ENCODE measurements around the gene RSPH3. TPM values are rescaled to one million over a fixed set of nuclear protein-coding genes. Genes with fewer than 3 reads are reported as not detected.

Gene RSPH3
- polyA plus RNA-seq, 1 donor from 2014 or later = 3.5 TPM

- peak overlapping the region; percentile 96 for H2AFZ ChIP-seq (ENCODE audit: low read depth, low read length)
- no peaks in the 10 kb centered on the region for H3K36me3 ChIP-seq (ENCODE audit: insufficient read depth, low read length)
- no peaks in the 10 kb centered on the region for H3F3A ChIP-seq (ENCODE audit: insufficient read depth, low read length, poor library complexity, severe bottlenecking)
- TF ChIP-seq, protein P1, sequence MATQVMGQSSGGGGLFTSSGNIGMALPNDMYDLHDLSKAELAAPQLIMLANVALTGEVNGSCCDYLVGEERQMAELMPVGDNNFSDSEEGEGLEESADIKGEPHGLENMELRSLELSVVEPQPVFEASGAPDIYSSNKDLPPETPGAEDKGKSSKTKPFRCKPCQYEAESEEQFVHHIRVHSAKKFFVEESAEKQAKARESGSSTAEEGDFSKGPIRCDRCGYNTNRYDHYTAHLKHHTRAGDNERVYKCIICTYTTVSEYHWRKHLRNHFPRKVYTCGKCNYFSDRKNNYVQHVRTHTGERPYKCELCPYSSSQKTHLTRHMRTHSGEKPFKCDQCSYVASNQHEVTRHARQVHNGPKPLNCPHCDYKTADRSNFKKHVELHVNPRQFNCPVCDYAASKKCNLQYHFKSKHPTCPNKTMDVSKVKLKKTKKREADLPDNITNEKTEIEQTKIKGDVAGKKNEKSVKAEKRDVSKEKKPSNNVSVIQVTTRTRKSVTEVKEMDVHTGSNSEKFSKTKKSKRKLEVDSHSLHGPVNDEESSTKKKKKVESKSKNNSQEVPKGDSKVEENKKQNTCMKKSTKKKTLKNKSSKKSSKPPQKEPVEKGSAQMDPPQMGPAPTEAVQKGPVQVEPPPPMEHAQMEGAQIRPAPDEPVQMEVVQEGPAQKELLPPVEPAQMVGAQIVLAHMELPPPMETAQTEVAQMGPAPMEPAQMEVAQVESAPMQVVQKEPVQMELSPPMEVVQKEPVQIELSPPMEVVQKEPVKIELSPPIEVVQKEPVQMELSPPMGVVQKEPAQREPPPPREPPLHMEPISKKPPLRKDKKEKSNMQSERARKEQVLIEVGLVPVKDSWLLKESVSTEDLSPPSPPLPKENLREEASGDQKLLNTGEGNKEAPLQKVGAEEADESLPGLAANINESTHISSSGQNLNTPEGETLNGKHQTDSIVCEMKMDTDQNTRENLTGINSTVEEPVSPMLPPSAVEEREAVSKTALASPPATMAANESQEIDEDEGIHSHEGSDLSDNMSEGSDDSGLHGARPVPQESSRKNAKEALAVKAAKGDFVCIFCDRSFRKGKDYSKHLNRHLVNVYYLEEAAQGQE (IDR thresholded peaks at IDR 0.05; ENCODE audit: borderline replicate concordance) = no peak
- TF ChIP-seq TAF1 (IDR thresholded peaks at IDR 0.05; ENCODE audit: low read depth) = no peak
- TF ChIP-seq RAD21 (conservative IDR thresholded peaks at IDR 0.05) = no peak
- TF ChIP-seq, protein P2, sequence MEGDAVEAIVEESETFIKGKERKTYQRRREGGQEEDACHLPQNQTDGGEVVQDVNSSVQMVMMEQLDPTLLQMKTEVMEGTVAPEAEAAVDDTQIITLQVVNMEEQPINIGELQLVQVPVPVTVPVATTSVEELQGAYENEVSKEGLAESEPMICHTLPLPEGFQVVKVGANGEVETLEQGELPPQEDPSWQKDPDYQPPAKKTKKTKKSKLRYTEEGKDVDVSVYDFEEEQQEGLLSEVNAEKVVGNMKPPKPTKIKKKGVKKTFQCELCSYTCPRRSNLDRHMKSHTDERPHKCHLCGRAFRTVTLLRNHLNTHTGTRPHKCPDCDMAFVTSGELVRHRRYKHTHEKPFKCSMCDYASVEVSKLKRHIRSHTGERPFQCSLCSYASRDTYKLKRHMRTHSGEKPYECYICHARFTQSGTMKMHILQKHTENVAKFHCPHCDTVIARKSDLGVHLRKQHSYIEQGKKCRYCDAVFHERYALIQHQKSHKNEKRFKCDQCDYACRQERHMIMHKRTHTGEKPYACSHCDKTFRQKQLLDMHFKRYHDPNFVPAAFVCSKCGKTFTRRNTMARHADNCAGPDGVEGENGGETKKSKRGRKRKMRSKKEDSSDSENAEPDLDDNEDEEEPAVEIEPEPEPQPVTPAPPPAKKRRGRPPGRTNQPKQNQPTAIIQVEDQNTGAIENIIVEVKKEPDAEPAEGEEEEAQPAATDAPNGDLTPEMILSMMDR (IDR thresholded peaks at IDR 0.05; ENCODE audit: poor library complexity, severe bottlenecking) = no peak
- no peak for TF ChIP-seq EZH2 (IDR thresholded peaks at IDR 0.05; ENCODE audit: borderline replicate concordance, insufficient read depth, low read length, poor library complexity, severe bottlenecking)
- TF ChIP-seq MXI1 (conservative IDR thresholded peaks at IDR 0.05; ENCODE audit: poor library complexity, severe bottlenecking) = no peak
- no peak for TF ChIP-seq EP300 (conservative IDR thresholded peaks at IDR 0.05; ENCODE audit: poor library complexity, severe bottlenecking)
- no peak for TF ChIP-seq POLR2AphosphoS5 (IDR thresholded peaks at IDR 0.05)
- TF ChIP-seq SMC3 (conservative IDR thresholded peaks at IDR 0.05; ENCODE audit: poor library complexity) = no peak
- peak overlapping the region; percentile 97 for H3K9ac ChIP-seq (ENCODE audit: low read length)
- peak overlapping the region; percentile 91 for H3K4me3 ChIP-seq (ENCODE audit: low read length)
- H3K4me2 ChIP-seq (ENCODE audit: low read length) = peak overlapping the region; percentile 74
- H3K9me2 ChIP-seq (ENCODE audit: insufficient read depth, low read length) = no peaks in the 10 kb centered on the region
- peaks cover 6% of the 10 kb centered on the region for H3K79me2 ChIP-seq (replicated peaks; ENCODE audit: insufficient read depth, low read length)
- H4K20me1 ChIP-seq (ENCODE audit: insufficient read depth) = no peaks in the 10 kb centered on the region
- H3K27ac ChIP-seq (ENCODE audit: low read length) = peak overlapping the region; percentile 98
- H3K9me3 ChIP-seq (ENCODE audit: low read length) = no peaks in the 10 kb centered on the region
- no peaks in the 10 kb centered on the region for H3K27me3 ChIP-seq (ENCODE audit: insufficient read depth, low read depth, low read length)
Measured at GRCh38 chr6:158999154-158999665, 792 bp downstream of the RSPH3 start.

DNA sequence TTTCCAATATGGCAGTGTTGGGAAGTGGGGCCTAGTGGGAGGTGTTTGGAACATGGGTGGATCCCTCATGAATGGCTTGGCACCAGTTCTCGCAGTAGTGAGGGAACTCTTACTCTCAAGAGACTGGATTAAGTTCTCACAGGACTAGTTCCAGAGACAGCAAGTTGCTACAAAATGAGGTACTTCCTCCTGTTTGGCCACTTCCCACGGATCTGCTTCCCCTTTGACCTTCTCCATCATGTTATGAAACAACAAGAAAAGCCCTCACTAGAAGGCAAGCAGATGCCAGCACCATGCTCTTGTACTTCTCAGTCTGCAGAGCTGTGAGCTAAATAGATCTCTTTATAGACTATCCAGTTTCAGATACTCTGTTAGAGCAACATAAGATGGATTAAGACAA, 3.1 kb downstream of the RSPH3 start:
- H3K36me3 ChIP-seq (ENCODE audit: insufficient read depth, low read length) = peaks cover 5% of the 10 kb centered on the region
- TF ChIP-seq MXI1 (conservative IDR thresholded peaks at IDR 0.05; ENCODE audit: poor library complexity, severe bottlenecking) (no peak), SMC3 (conservative IDR thresholded peaks at IDR 0.05; ENCODE audit: poor library complexity) (no peak), RAD21 (conservative IDR thresholded peaks at IDR 0.05) (no peak), EP300 (conservative IDR thresholded peaks at IDR 0.05; ENCODE audit: poor library complexity, severe bottlenecking) (no peak), EZH2 (IDR thresholded peaks at IDR 0.05; ENCODE audit: borderline replicate concordance, insufficient read depth, low read length, poor library complexity, severe bottlenecking) (no peak), TAF1 (IDR thresholded peaks at IDR 0.05; ENCODE audit: low read depth) (no peak), POLR2AphosphoS5 (IDR thresholded peaks at IDR 0.05) (no peak)
- TF ChIP-seq, protein P2 (IDR thresholded peaks at IDR 0.05; ENCODE audit: poor library complexity, severe bottlenecking) = no peak
- TF ChIP-seq, protein P1 (IDR thresholded peaks at IDR 0.05; ENCODE audit: borderline replicate concordance) = no peak
- H3K9me3 ChIP-seq (ENCODE audit: low read length) = no peaks in the 10 kb centered on the region
- no peaks in the 10 kb centered on the region for H3K9me2 ChIP-seq (ENCODE audit: insufficient read depth, low read length)
- H3K79me2 ChIP-seq (replicated peaks; ENCODE audit: insufficient read depth, low read length) = peaks cover 6% of the 10 kb centered on the region
- H4K20me1 ChIP-seq (ENCODE audit: insufficient read depth) = no peaks in the 10 kb centered on the region
- no peak overlapping the region for H3K4me3 ChIP-seq (ENCODE audit: low read length)
- H3K9ac ChIP-seq (ENCODE audit: low read length) = no peak overlapping the region
- no peak overlapping the region for H3K27ac ChIP-seq (ENCODE audit: low read length)
- no peaks in the 10 kb centered on the region for H3K27me3 ChIP-seq (ENCODE audit: insufficient read depth, low read depth, low read length)
- no peak overlapping the region for H2AFZ ChIP-seq (ENCODE audit: low read depth, low read length)
- H3F3A ChIP-seq (ENCODE audit: insufficient read depth, low read length, poor library complexity, severe bottlenecking) = no peaks in the 10 kb centered on the region
- H3K4me2 ChIP-seq (ENCODE audit: low read length) = no peak overlapping the region

All from neural cell (in vitro differentiated cells).